Neuronal stem cell (in vitro differentiated cells): ENCODE measurements around the gene PIGT.

Source experiments
- DNase-seq: peaks from one replicate; pipeline ENCODE4 v3.0.0-alpha.2; 2013; ENCODE audit warnings: low spot score
- H2AFZ ChIP-seq: one replicate; pipeline ENCODE4 v1.6.1; 2013; ENCODE audit warnings: mild to moderate bottlenecking, low read length, inconsistent platforms
- H2AK5ac ChIP-seq: 2 replicates; pipeline ENCODE4 v1.6.1; 2013; ENCODE audit warnings: low read depth, mild to moderate bottlenecking, inconsistent platforms, low read length, moderate library complexity, mixed read lengths
- H2BK120ac ChIP-seq: 2 replicates; pipeline ENCODE4 v1.6.1; 2013; ENCODE audit warnings: low read depth, mild to moderate bottlenecking, inconsistent platforms, low read length, moderate library complexity, mixed read lengths
- H2BK12ac ChIP-seq: one replicate; pipeline ENCODE4 v1.6.1; 2013; ENCODE audit warnings: low read length, inconsistent platforms
- H2BK15ac ChIP-seq: 2 replicates; pipeline ENCODE4 v1.6.1; 2013; ENCODE audit warnings: mild to moderate bottlenecking, low read length, inconsistent platforms, mixed read lengths
- H2BK5ac ChIP-seq: one replicate; pipeline ENCODE4 v1.6.1; 2013; ENCODE audit warnings: inconsistent platforms, mild to moderate bottlenecking, low read length, moderate library complexity
- H3K14ac ChIP-seq: one replicate; pipeline ENCODE4 v1.6.1; 2013; ENCODE audit warnings: low read length, inconsistent platforms
- H3K18ac ChIP-seq: 2 replicates; pipeline ENCODE4 v1.6.1; 2013; ENCODE audit warnings: low read length, inconsistent platforms
- H3K23ac ChIP-seq: 2 replicates; pipeline ENCODE4 v1.6.1; 2013; ENCODE audit warnings: low read depth, mild to moderate bottlenecking, mixed read lengths, low read length, inconsistent platforms; ENCODE audit not compliant: poor library complexity
- H3K27ac ChIP-seq: replicated peaks from 3 replicates; pipeline ENCODE4 v1.5.1; 2013; ENCODE audit warnings: low read length, inconsistent platforms
- H3K27me3 ChIP-seq, 3 experiments: 2 replicates each; pipeline ENCODE4 v1.6.1; 2013; ENCODE audit warnings: low read length in 3 of 3, mild to moderate bottlenecking in 2 of 3, inconsistent platforms in 1 of 3, low read depth in 1 of 3, mixed read lengths in 1 of 3, moderate library complexity in 1 of 3; ENCODE audit not compliant: control insufficient read depth in 3 of 3, insufficient read depth in 3 of 3
- H3K36me3 ChIP-seq, 2 donors: replicated peaks in 1 of 2; 2 replicates each; pipeline ENCODE4 v1.6.1; 2013; ENCODE audit warnings: low read length in 2 of 2; ENCODE audit not compliant: control insufficient read depth in 2 of 2, insufficient read depth in 2 of 2
- H3K4ac ChIP-seq: 2 replicates; pipeline ENCODE4 v1.6.1; 2013; ENCODE audit warnings: inconsistent platforms, mild to moderate bottlenecking, low read length, moderate library complexity
- H3K4me1 ChIP-seq, 2 donors: 1 replicate in 1 of 2; 2 replicates in 1 of 2; pipeline ENCODE4 v1.6.1; 2013; ENCODE audit warnings: low read length in 2 of 2, low read depth in 1 of 2; ENCODE audit not compliant: control insufficient read depth in 2 of 2, insufficient read depth in 1 of 2
- H3K4me2 ChIP-seq: one replicate; pipeline ENCODE4 v1.6.1; 2013; ENCODE audit warnings: mild to moderate bottlenecking, low read length, inconsistent platforms; ENCODE audit not compliant: insufficient read depth, poor library complexity, severe bottlenecking
- H3K4me3 ChIP-seq, 2 donors: 2 replicates each; pipeline ENCODE4 v1.5.1; 2013; ENCODE audit warnings: low read length in 2 of 2, mild to moderate bottlenecking in 2 of 2, inconsistent platforms in 1 of 2, moderate library complexity in 1 of 2
- H3K79me1 ChIP-seq: one replicate; pipeline ENCODE4 v1.6.1; 2013; ENCODE audit warnings: low read depth, mild to moderate bottlenecking, inconsistent platforms, low read length, moderate library complexity
- H3K9ac ChIP-seq: one replicate; pipeline ENCODE4 v1.6.1; 2013; ENCODE audit warnings: mild to moderate bottlenecking, low read depth, low read length, inconsistent platforms; ENCODE audit not compliant: poor library complexity
- H3K9me3 ChIP-seq, 2 donors: replicated peaks in 1 of 2; 2 replicates each; pipeline versions ENCODE3 to v1.6.1; 2013; ENCODE audit warnings: low read length in 2 of 2, mild to moderate bottlenecking in 2 of 2, inconsistent platforms in 1 of 2, low read depth in 1 of 2, mixed read lengths in 1 of 2, moderate library complexity in 1 of 2; ENCODE audit not compliant: control insufficient read depth in 2 of 2, insufficient read depth in 1 of 2
- H4K8ac ChIP-seq: one replicate; pipeline ENCODE4 v1.6.1; 2013; ENCODE audit warnings: low read depth, mild to moderate bottlenecking, inconsistent platforms, low read length, moderate library complexity
- H4K91ac ChIP-seq: one replicate; pipeline ENCODE4 v1.6.1; 2013; ENCODE audit warnings: low read length, low read depth, mild to moderate bottlenecking, inconsistent platforms; ENCODE audit not compliant: poor library complexity
- WGBS, 2 donors: extraction: QIAGEN DNeasy Blood & Tissue Kit; methylation state at CpG; one replicate each; pipeline ENCODE4 v1.1.7; 2013; ENCODE audit warnings: missing lambda C conversion rate in 2 of 2, mixed read lengths in 1 of 2; ENCODE audit not compliant: insufficient read length in 2 of 2, insufficient replicate concordance in 1 of 2; ENCODE audit errors: extremely low coverage in 2 of 2; 5-methylcytosine and 5-hydroxymethylcytosine counted together

PIGT gene

DNA sequence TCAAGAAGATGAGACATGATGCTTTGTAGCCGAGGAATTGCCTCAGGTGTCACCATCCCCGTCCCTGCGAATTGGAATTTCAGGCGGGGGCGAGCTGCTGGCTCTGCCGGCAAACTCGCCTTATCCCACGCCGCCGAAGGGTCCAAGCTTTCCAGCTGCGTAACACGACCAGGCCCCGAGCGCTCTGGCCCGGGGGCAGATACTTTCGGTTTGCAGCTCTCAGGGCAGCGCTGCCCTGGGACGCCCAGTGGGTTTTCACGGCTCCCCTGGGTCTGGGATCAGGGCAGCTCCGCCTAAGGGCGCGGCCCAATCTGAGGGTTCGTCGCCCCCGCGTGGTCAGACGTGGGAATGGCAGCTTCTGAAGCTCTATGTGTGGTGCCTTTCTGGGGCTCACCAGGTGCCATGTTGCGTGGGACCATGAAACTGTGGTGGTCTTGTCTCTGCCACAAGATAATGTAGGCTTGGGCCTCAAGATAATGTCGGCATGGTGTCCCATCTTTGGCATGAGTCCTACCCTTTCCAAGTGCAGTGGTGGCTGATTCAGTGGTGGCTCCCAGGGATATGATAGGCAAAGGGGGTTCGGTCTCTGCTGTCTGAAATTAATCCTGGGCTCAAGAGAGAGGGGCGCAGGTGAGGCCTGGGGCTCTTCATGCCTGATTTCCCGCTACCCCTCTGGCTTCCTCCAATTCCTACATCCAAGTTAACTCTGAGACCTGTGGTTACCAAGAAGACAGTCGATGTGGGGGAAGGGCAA lies 21.0 kb downstream of the PIGT start:
- H2BK120ac ChIP-seq: no peak overlapping the region
- peak overlapping the region; percentile 24 for H2AK5ac ChIP-seq
- H3K4ac ChIP-seq: no peak overlapping the region
- H3K27me3 ChIP-seq: no peaks in the 10 kb centered on the region
- peak overlapping the region; percentile 96 for H2AFZ ChIP-seq
- H3K9me3 ChIP-seq: no peaks in the 10 kb centered on the region
- no CpG with 5 or more reads among the region's 33 CpGs for WGBS, 2 donors
- peaks cover 0 to 1% of the 10 kb centered on the region in 2 donors for H3K4me1 ChIP-seq
- peak overlapping the region; percentile 9 for H2BK15ac ChIP-seq
- peak overlapping the region; percentile 69 for H4K91ac ChIP-seq
- no peak overlapping the region for H2BK12ac ChIP-seq
- no peaks in the 10 kb centered on the region for H3K36me3 ChIP-seq
- H2BK5ac ChIP-seq: no peak overlapping the region
- H3K9ac ChIP-seq: peak overlapping the region; percentile 24
- H3K79me1 ChIP-seq: no peaks in the 10 kb centered on the region
- no peak overlapping the region for H3K14ac ChIP-seq
- H3K4me2 ChIP-seq: peak overlapping the region; percentile 98
- peak; percentile 80 for DNase-seq
- H3K27ac ChIP-seq: no peak overlapping the region
- peak overlapping the region; percentile 42 to 76 for H3K4me3 ChIP-seq
- H4K8ac ChIP-seq: no peak overlapping the region
- H3K23ac ChIP-seq: no peak overlapping the region
- peak overlapping the region; percentile 88 for H3K18ac ChIP-seq

DNA sequence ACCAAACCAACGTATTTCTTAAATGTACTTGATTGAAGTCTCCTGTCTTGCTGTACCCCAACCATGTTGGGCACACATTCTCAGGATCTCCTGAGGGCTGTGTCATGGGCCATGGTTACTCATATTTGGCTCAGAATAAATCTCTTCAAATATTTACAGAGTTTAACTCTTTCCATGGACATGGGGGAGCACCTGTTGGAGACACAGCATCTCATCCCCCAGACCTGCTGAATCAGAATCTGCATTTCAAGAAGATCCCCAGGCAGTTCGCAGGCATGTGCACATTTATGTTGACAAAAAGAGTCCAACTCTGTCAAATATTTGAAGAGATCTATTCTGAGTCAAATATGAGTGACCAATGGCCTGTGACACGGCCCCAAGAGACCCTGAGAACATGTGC lies 24.5 kb downstream of the PIGT start:
- H3K27ac ChIP-seq: no peak overlapping the region

GRCh38 chr20:45440891-45441685 lies 25.1 kb downstream of the PIGT start:
- Histone ChIP-seq H3K4me2 (no peak overlapping the region), H3K9ac (no peak overlapping the region), H2BK15ac (no peak overlapping the region), H3K27me3 (peaks cover 0 to 9% (median 0%) of the 10 kb centered on the region in 3 experiments), H3K4me1 (no peaks in the 10 kb centered on the region), H3K23ac (no peak overlapping the region), H3K9me3 (no peaks in the 10 kb centered on the region), H2AFZ (no peak overlapping the region), H3K36me3 (no peaks in the 10 kb centered on the region), H2AK5ac (no peak overlapping the region), H2BK12ac (no peak overlapping the region), H2BK5ac (no peak overlapping the region), H2BK120ac (no peak overlapping the region), H3K27ac (no peak overlapping the region), H3K14ac (no peak overlapping the region), H4K91ac (no peak overlapping the region), H3K4me3 (no peak overlapping the region), H3K79me1 (no peaks in the 10 kb centered on the region), H3K18ac (no peak overlapping the region), H4K8ac (no peak overlapping the region), H3K4ac (no peak overlapping the region)
- WGBS, 2 donors: no CpG with 5 or more reads among the region's 5 CpGs
- no peak for DNase-seq

More for the DNA sequence above, 24.5 kb downstream of the PIGT start:
- Histone ChIP-seq H3K9me3 (no peaks in the 10 kb centered on the region), H2BK120ac (no peak overlapping the region), H3K4me1 (peaks cover 0 to 1% of the 10 kb centered on the region in 2 donors), H3K27me3 (peaks cover 0 to 9% (median 0%) of the 10 kb centered on the region in 3 experiments), H2AK5ac (no peak overlapping the region), H4K91ac (no peak overlapping the region), H2BK12ac (no peak overlapping the region), H2BK5ac (no peak overlapping the region), H3K4me2 (no peak overlapping the region), H3K18ac (no peak overlapping the region), H2AFZ (no peak overlapping the region), H3K9ac (no peak overlapping the region), H3K23ac (no peak overlapping the region), H2BK15ac (no peak overlapping the region), H3K4me3 (no peak overlapping the region), H3K79me1 (no peaks in the 10 kb centered on the region), H3K4ac (no peak overlapping the region), H3K36me3 (no peaks in the 10 kb centered on the region), H4K8ac (no peak overlapping the region), H3K14ac (no peak overlapping the region)
- DNase-seq: no peak
- WGBS, 2 donors: no CpG with 5 or more reads among the region's 3 CpGs

GRCh38 chr20:45441746-45442145 lies 25.8 kb downstream of the PIGT start:
- no peak overlapping the region for H3K18ac ChIP-seq
- no peaks in the 10 kb centered on the region for H3K36me3 ChIP-seq
- no peak overlapping the region for H2BK12ac ChIP-seq
- H3K4me1 ChIP-seq: no peaks in the 10 kb centered on the region
- no peak overlapping the region for H2AFZ ChIP-seq
- H2BK120ac ChIP-seq: no peak overlapping the region
- no peak overlapping the region for H2AK5ac ChIP-seq
- H4K91ac ChIP-seq: no peak overlapping the region
- H3K27me3 ChIP-seq: peaks cover 0 to 9% (median 0%) of the 10 kb centered on the region in 3 experiments
- no peak overlapping the region for H3K14ac ChIP-seq
- H4K8ac ChIP-seq: no peak overlapping the region
- no CpG with 5 or more reads among the region's 1 CpG for WGBS, 2 donors
- no peak for DNase-seq
- no peak overlapping the region for H3K4me2 ChIP-seq
- no peak overlapping the region for H3K23ac ChIP-seq
- no peak overlapping the region for H2BK5ac ChIP-seq
- no peak overlapping the region for H3K27ac ChIP-seq
- H2BK15ac ChIP-seq: no peak overlapping the region
- no peak overlapping the region for H3K4ac ChIP-seq
- no peaks in the 10 kb centered on the region for H3K79me1 ChIP-seq
- H3K9ac ChIP-seq: no peak overlapping the region
- H3K9me3 ChIP-seq: no peaks in the 10 kb centered on the region
- no peak overlapping the region for H3K4me3 ChIP-seq
